Neuron (in vitro differentiated cells): ENCODE data around the gene DNAJC4.

Experiments
- H2AFZ ChIP-seq: one replicate; pipeline ENCODE4 v1.6.1; 2013; ENCODE audit warnings: low read depth, mild to moderate bottlenecking, inconsistent platforms, low read length, moderate library complexity
- H3K27me3 ChIP-seq: one replicate; pipeline ENCODE4 v1.6.1; 2013; ENCODE audit warnings: low read length; ENCODE audit not compliant: insufficient read depth
- H3K36me3 ChIP-seq: one replicate; pipeline ENCODE4 v1.6.1; 2013; ENCODE audit warnings: low read length; ENCODE audit not compliant: insufficient read depth
- H3K4me1 ChIP-seq: one replicate; pipeline ENCODE4 v1.6.1; 2013; ENCODE audit warnings: low read length; ENCODE audit not compliant: insufficient read depth
- H3K4me3 ChIP-seq: 2 replicates; pipeline ENCODE4 v1.5.1; 2013; ENCODE audit warnings: mild to moderate bottlenecking, low read length, moderate library complexity
- H3K9me3 ChIP-seq: one replicate; pipeline ENCODE4 v1.6.1; 2013; ENCODE audit warnings: low read length

DNAJC4 gene

GRCh38 chr11:64247729-64248531, 17.6 kb downstream of the DNAJC4 start:
- Histone ChIP-seq H3K9me3 (no peaks in the 10 kb centered on the region), H2AFZ (peak overlapping the region; percentile 32), H3K4me1 (peaks cover 48% of the 10 kb centered on the region), H3K27me3 (no peaks in the 10 kb centered on the region), H3K36me3 (peaks cover 14% of the 10 kb centered on the region), H3K4me3 (peak overlapping the region; percentile 68)

- Histone ChIP-seq H2AFZ (no peak overlapping the region), H3K9me3 (no peaks in the 10 kb centered on the region), H3K36me3 (peaks cover 7% of the 10 kb centered on the region), H3K4me1 (peaks cover 46% of the 10 kb centered on the region), H3K27me3 (no peaks in the 10 kb centered on the region), H3K4me3 (no peak overlapping the region)
Measured at GRCh38 chr11:64248578-64248977, 18.2 kb downstream of the DNAJC4 start.

- Histone ChIP-seq H3K9me3 (no peaks in the 10 kb centered on the region), H3K36me3 (peaks cover 3% of the 10 kb centered on the region), H2AFZ (no peak overlapping the region)
Measured at GRCh38 chr11:64249038-64249437, 18.7 kb downstream of the DNAJC4 start.

GRCh38 chr11:64249563-64250414, 19.4 kb downstream of the DNAJC4 start:
- Histone ChIP-seq H3K4me3 (no peak overlapping the region), H3K36me3 (no peaks in the 10 kb centered on the region), H2AFZ (no peak overlapping the region), H3K9me3 (no peaks in the 10 kb centered on the region), H3K27me3 (no peaks in the 10 kb centered on the region), H3K4me1 (peaks cover 46% of the 10 kb centered on the region)

More at GRCh38 chr11:64249038-64249437, 18.7 kb downstream of the DNAJC4 start:
- peaks cover 46% of the 10 kb centered on the region for H3K4me1 ChIP-seq
- no peaks in the 10 kb centered on the region for H3K27me3 ChIP-seq
- H3K4me3 ChIP-seq: no peak overlapping the region

- Histone ChIP-seq H3K4me3 (peak overlapping the region; percentile 55), H3K9me3 (no peaks in the 10 kb centered on the region), H3K36me3 (no peaks in the 10 kb centered on the region), H3K4me1 (peaks cover 39% of the 10 kb centered on the region), H2AFZ (peak overlapping the region; percentile 71), H3K27me3 (no peaks in the 10 kb centered on the region)
Measured at GRCh38 chr11:64250415-64251015, 20.2 kb downstream of the DNAJC4 start.

- H2AFZ ChIP-seq: peak within 1 kb of the TSS; percentile 71
- H3K4me3 ChIP-seq: peak within 1 kb of the TSS; percentile 55
- H3K9me3 ChIP-seq: no peaks in the 10 kb centered on the region
- peaks cover 36% of the 10 kb centered on the region for H3K4me1 ChIP-seq
- H3K36me3 ChIP-seq: peaks cover 6% of the 10 kb centered on the region
- no peaks in the 10 kb centered on the region for H3K27me3 ChIP-seq
Measured at GRCh38 chr11:64251016-64251752, 20.8 kb downstream of the DNAJC4 start, which contains the start of gene PLCB3. Gene PLCB3 (plus strand): TSS chr11:64251530. CDS start chr11:64251650, 120 bp downstream.

GRCh38 chr11:64251753-64252002, 21.3 kb downstream of the DNAJC4 start:
- no peaks in the 10 kb centered on the region for H3K9me3 ChIP-seq
- no peaks in the 10 kb centered on the region for H3K27me3 ChIP-seq
- H2AFZ ChIP-seq: peak overlapping the region; percentile 69
- H3K4me3 ChIP-seq: peak overlapping the region; percentile 55
- peaks cover 11% of the 10 kb centered on the region for H3K36me3 ChIP-seq
- H3K4me1 ChIP-seq: peaks cover 36% of the 10 kb centered on the region

GRCh38 chr11:64252003-64252872, 21.9 kb downstream of the DNAJC4 start:
- peak overlapping the region; percentile 55 for H3K4me3 ChIP-seq
- H3K27me3 ChIP-seq: no peaks in the 10 kb centered on the region
- H2AFZ ChIP-seq: peak overlapping the region; percentile 69
- peaks cover 33% of the 10 kb centered on the region for H3K4me1 ChIP-seq
- peaks cover 11% of the 10 kb centered on the region for H3K36me3 ChIP-seq
- H3K9me3 ChIP-seq: no peaks in the 10 kb centered on the region

GRCh38 chr11:64253043-64253442, 22.7 kb downstream of the DNAJC4 start:
- peaks cover 26% of the 10 kb centered on the region for H3K4me1 ChIP-seq
- H2AFZ ChIP-seq: no peak overlapping the region
- H3K27me3 ChIP-seq: no peaks in the 10 kb centered on the region
- no peak overlapping the region for H3K4me3 ChIP-seq
- H3K9me3 ChIP-seq: no peaks in the 10 kb centered on the region
- H3K36me3 ChIP-seq: peaks cover 12% of the 10 kb centered on the region

- no peak overlapping the region for H2AFZ ChIP-seq
- no peaks in the 10 kb centered on the region for H3K27me3 ChIP-seq
- peaks cover 22% of the 10 kb centered on the region for H3K4me1 ChIP-seq
- peaks cover 16% of the 10 kb centered on the region for H3K36me3 ChIP-seq
- no peak overlapping the region for H3K4me3 ChIP-seq
- H3K9me3 ChIP-seq: no peaks in the 10 kb centered on the region
Measured at GRCh38 chr11:64253481-64253880, 23.1 kb downstream of the DNAJC4 start.

GRCh38 chr11:64254326-64254725, 24.0 kb downstream of the DNAJC4 start:
- Histone ChIP-seq H3K4me3 (no peak overlapping the region), H3K9me3 (no peaks in the 10 kb centered on the region), H3K36me3 (peaks cover 21% of the 10 kb centered on the region), H2AFZ (no peak overlapping the region), H3K4me1 (peaks cover 19% of the 10 kb centered on the region), H3K27me3 (no peaks in the 10 kb centered on the region)
